Adrenal gland (tissue), 12 donors: Measurements from ENCODE around the gene AGBL5. TPM values are rescaled to one million over a fixed set of nuclear protein-coding genes. Genes with fewer than 3 reads are reported as not detected.

Experiments used
- DNase-seq, 7 donors: peaks; one replicate each; pipeline ENCODE4 v3.0.0-alpha.2; 2019 to 2020
- H3K27ac ChIP-seq, 5 donors: fragments of 200-600 bp; sonication (generic) in 4 of 5; 1 replicate in 3 of 5; 2 replicates in 2 of 5; pipeline versions ENCODE4 v1.5.1 to v1.8.0; 2016 to 2020; ENCODE audit warnings: mild to moderate bottlenecking in 1 of 5
- H3K27me3 ChIP-seq: fragments of 200-600 bp; 2 replicates; pipeline ENCODE4 v1.8.0; 2021
- H3K36me3 ChIP-seq, 2 donors: fragments of 200-600 bp; replicated peaks in 1 of 2; 1 replicate in 1 of 2; 2 replicates in 1 of 2; pipeline versions ENCODE4 v1.5.1 to v1.8.0; 2018 to 2022
- H3K4me1 ChIP-seq, 2 donors: fragments of 200-600 bp; replicated peaks in 1 of 2; 1 replicate in 1 of 2; 2 replicates in 1 of 2; pipeline versions ENCODE4 v1.5.1 to v1.8.0; 2018 to 2021
- H3K4me3 ChIP-seq, 4 donors: fragments of 200-600 bp; sonication (generic) in 3 of 4; one replicate each; pipeline ENCODE4 v1.5.1; 2016 to 2018
- H3K9me3 ChIP-seq, 3 donors: fragments of 200-600 bp; sonication (generic) in 1 of 3; replicated peaks in 1 of 3; 1 replicate in 2 of 3; 2 replicates in 1 of 3; pipeline versions ENCODE4 v1.5.1 to v1.8.0; 2016 to 2021
- POLR2A ChIP-seq, 2 donors: fragments of 450-650 bp; IDR thresholded peaks; one replicate each; pipeline ENCODE4 v1.6.1; 2017; ENCODE audit warnings: antibody characterized with exemption in 2 of 2, mild to moderate bottlenecking in 2 of 2, moderate library complexity in 1 of 2
- WGBS, 4 donors: extraction: QIAGEN DNeasy Blood & Tissue Kit in 2 of 4; methylation state at CpG; one replicate each; pipeline versions ENCODE4 v1.1.5 to v1.1.7; 2013 to 2017; 5-methylcytosine and 5-hydroxymethylcytosine counted together
- intact Hi-C, 2 donors: fragments of 100-400 bp; cut with DNase I; formaldehyde crosslinking; loops; one replicate each; pipeline versions ENCODE4 v1.14.1 to v1.15.0; 2022 to 2023
- polyA plus RNA-seq, 3 donors: library from polyadenylated mRNA; stranded (reverse); fragments of 200-250 nt in 2 of 3; fragments of 350-450 nt in 1 of 3; fragmentation: Illumina TruSeq in 1 of 3; extraction: RNeasy Lipid Tissue Mini Kit (QIAGEN cat#74804) in 1 of 3; gene quantifications; one replicate each; pipeline ENCODE4 v1.2.3, GENCODE V29; 2013 to 2014
- total RNA-seq, 9 donors: library from RNA; depleted of rRNA in 4 of 9; stranded (reverse); fragments of >200 nt in 4 of 9; fragments of 120-200 nt in 1 of 9; fragmentation: NEBNext Ultra II Directional in 1 of 9; extraction: Animal tissue kit (Norgen Biotek cat#: 25700) in 1 of 9; gene quantifications; one replicate each; pipeline versions ENCODE4 v1.1.0 to v1.2.4, GENCODE V29; 2013 to 2023
- TF ChIP-seq, protein P1 (sequence below), 6 experiments: fragments of 450-650 bp in 4 of 6; fragments of 200-600 bp in 2 of 6; sonication (generic) in 1 of 6; IDR thresholded peaks; 1 replicate in 5 of 6; 2 replicates in 1 of 6; pipeline versions ENCODE4 v1.5.1 to v1.8.0; 2016 to 2021; ENCODE audit warnings: antibody characterized with exemption in 6 of 6, mild to moderate bottlenecking in 2 of 6, moderate library complexity in 1 of 6
- donor health status: healthy with polysubstance abuse.
- donor health status: Bipolar disorder and iron deficiency.
- donor health status: DM: yes; HTN: yes; CAD: no.
- donor health status: DM: no; HTN: no; CAD: no.
- donor health status: DM: no; HTN: no; CAD: no.
- donor health status: DM: yes; HTN: yes; CAD: no.

AGBL5 gene
- total and polyA plus RNA-seq, 12 donors = 21.2 to 42.4 (median 30.6) TPM

DNA sequence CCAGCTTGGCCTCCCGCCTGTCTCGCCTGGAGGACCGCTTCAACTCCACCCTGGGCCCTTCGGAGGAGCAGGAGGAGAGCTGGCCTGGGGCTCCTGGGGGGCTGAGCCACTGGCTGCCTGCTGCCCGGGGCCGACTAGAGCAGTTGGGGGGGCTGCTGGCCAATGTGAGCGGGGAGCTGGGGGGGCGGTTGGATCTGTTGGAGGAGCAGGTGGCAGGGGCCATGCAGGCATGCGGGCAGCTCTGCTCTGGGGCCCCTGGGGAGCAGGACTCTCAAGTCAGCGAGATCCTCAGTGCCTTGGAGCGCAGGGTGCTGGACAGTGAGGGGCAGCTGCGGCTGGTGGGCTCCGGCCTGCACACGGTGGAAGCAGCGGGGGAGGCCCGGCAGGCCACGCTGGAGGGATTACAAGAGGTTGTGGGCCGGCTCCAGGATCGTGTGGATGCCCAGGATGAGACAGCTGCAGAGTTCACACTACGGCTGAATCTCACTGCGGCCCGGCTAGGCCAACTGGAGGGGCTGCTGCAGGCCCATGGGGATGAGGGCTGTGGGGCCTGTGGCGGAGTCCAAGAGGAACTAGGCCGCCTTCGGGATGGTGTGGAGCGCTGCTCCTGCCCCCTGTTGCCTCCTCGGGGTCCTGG is 31.4 kb downstream of the AGBL5 start:
- no peaks in the 10 kb centered on the region for H3K9me3 ChIP-seq
- DNase-seq = no peak
- H3K4me3 ChIP-seq = no peak overlapping the region
- 77 to 88% (median 85%) methylated on average over 14 to 27 of the region's 27 CpGs for WGBS, 4 donors
- no peak overlapping the region for H3K27ac ChIP-seq
- intact Hi-C loops = loop anchor here (5.0 to 10.0 kb wide), 4 partner anchors 48 to 118 kb away; partner anchors contain the start of gene TMEM214 (in 2 of the 2)
- H3K27me3 ChIP-seq = no peaks in the 10 kb centered on the region
- peaks cover 0 to 6% of the 10 kb centered on the region in 2 donors for H3K36me3 ChIP-seq
- peaks cover 19 to 37% of the 10 kb centered on the region in 2 donors for H3K4me1 ChIP-seq
- no peak for TF ChIP-seq POLR2A (IDR thresholded peaks at IDR 0.05)
- TF ChIP-seq, protein P1, sequence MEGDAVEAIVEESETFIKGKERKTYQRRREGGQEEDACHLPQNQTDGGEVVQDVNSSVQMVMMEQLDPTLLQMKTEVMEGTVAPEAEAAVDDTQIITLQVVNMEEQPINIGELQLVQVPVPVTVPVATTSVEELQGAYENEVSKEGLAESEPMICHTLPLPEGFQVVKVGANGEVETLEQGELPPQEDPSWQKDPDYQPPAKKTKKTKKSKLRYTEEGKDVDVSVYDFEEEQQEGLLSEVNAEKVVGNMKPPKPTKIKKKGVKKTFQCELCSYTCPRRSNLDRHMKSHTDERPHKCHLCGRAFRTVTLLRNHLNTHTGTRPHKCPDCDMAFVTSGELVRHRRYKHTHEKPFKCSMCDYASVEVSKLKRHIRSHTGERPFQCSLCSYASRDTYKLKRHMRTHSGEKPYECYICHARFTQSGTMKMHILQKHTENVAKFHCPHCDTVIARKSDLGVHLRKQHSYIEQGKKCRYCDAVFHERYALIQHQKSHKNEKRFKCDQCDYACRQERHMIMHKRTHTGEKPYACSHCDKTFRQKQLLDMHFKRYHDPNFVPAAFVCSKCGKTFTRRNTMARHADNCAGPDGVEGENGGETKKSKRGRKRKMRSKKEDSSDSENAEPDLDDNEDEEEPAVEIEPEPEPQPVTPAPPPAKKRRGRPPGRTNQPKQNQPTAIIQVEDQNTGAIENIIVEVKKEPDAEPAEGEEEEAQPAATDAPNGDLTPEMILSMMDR (IDR thresholded peaks at IDR 0.05) = no peak

DNA sequence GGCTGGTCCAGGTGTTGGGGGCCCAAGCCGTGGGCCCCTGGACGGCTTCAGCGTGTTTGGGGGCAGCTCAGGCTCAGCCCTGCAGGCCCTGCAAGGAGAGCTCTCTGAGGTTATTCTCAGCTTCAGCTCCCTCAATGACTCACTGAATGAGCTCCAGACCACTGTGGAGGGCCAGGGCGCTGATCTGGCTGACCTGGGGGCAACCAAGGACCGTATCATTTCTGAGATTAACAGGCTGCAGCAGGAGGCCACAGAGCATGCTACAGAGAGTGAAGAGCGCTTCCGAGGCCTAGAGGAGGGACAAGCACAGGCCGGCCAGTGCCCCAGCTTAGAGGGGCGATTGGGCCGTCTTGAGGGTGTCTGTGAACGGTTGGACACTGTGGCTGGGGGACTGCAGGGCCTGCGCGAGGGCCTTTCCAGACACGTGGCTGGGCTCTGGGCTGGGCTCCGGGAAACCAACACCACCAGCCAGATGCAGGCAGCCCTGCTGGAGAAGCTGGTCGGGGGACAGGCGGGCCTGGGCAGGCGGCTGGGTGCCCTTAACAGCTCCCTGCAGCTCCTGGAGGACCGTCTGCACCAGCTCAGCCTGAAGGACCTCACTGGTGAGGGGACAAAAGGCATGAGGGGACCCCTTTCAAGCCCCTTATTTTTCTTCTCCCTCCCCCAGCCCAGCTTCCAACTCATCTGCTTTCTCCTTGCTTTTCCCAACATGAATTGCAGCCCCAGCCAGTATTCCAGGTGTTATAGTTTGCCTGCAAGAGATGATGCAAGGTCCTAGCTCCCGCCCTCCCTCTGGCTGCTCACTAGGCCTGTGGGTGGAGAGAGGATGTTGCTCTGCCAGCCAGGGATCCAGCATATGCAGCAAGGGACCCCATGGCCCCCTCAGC is 32.2 kb downstream of the AGBL5 start:
- Histone ChIP-seq H3K36me3 (peaks cover 0 to 6% of the 10 kb centered on the region in 2 donors), H3K4me3 (no peak overlapping the region), H3K9me3 (no peaks in the 10 kb centered on the region), H3K4me1 (peaks cover 19 to 36% of the 10 kb centered on the region in 2 donors), H3K27me3 (no peaks in the 10 kb centered on the region), H3K27ac (no peak overlapping the region)
- WGBS, 4 donors = 81 to 86% (median 84%) methylated on average over 14 to 20 of the region's 20 CpGs
- intact Hi-C loops = loop anchor here (5.0 to 10.0 kb wide), 4 partner anchors 49 to 119 kb away; partner anchors contain the start of gene TMEM214 (in 2 of the 2)
- DNase-seq = no peak
- no peak for TF ChIP-seq POLR2A (IDR thresholded peaks at IDR 0.05)
- TF ChIP-seq, protein P1 (IDR thresholded peaks at IDR 0.05) = no peak

DNA sequence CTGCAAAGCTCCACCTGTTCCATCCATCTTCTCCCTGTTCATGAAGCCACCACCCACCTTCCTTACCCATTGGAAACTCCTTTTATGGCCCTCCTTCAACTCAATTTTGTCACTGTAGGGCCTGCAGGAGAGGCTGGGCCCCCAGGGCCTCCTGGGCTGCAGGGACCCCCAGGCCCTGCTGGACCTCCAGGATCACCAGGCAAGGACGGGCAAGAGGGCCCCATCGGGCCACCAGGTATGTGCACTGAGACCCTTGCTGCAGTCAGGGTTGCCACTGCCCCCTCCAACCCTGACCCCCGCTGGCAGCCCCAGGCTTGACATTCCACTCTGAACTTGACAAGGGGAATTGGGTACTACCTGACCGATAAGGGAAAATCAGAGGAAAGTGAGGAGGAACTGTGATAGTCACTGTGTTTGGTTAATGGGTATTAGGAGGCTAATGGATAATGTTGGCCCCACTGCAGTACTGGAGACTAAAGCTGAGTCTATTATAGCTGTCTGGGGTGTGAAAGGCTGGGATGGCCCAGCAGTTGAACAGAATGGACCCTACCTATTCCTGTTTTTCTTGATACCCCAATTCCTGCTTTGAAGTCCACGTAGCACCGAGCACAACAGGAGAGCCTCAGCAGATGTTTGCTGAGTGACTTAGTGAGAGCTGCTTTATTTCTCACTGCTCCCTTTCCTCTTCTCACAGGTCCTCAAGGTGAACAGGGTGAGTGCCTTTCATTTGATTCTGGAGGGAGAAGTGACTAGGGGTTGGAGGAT is 33.0 kb downstream of the AGBL5 start:
- Histone ChIP-seq H3K4me1 (peaks cover 19 to 36% of the 10 kb centered on the region in 2 donors), H3K27ac (no peak overlapping the region), H3K36me3 (peaks cover 0 to 6% of the 10 kb centered on the region in 2 donors), H3K4me3 (no peak overlapping the region), H3K27me3 (no peaks in the 10 kb centered on the region), H3K9me3 (no peaks in the 10 kb centered on the region)
- 80 to 98% (median 84%) methylated on average over 5 to 6 of the region's 6 CpGs for WGBS, 4 donors
- DNase-seq = no peak
- no peak for TF ChIP-seq POLR2A (IDR thresholded peaks at IDR 0.05)
- TF ChIP-seq, protein P1 (IDR thresholded peaks at IDR 0.05) = no peak
- intact Hi-C loops = loop anchor here (5.0 to 10.0 kb wide), 4 partner anchors 50 to 120 kb away; partner anchors contain the start of gene TMEM214 (in 2 of the 2)
